Measurements from ENCODE around the gene FLYWCH1. TPM values are rescaled to one million over a fixed set of nuclear protein-coding genes. Genes with fewer than 3 reads are reported as not detected.
A peak's percentile ranks its signal among the peaks of the same experiment; 100 is the strongest.

Gene FLYWCH1
- total RNA-seq, 1 experiment from 2014 or later = 32.6 TPM

DNA sequence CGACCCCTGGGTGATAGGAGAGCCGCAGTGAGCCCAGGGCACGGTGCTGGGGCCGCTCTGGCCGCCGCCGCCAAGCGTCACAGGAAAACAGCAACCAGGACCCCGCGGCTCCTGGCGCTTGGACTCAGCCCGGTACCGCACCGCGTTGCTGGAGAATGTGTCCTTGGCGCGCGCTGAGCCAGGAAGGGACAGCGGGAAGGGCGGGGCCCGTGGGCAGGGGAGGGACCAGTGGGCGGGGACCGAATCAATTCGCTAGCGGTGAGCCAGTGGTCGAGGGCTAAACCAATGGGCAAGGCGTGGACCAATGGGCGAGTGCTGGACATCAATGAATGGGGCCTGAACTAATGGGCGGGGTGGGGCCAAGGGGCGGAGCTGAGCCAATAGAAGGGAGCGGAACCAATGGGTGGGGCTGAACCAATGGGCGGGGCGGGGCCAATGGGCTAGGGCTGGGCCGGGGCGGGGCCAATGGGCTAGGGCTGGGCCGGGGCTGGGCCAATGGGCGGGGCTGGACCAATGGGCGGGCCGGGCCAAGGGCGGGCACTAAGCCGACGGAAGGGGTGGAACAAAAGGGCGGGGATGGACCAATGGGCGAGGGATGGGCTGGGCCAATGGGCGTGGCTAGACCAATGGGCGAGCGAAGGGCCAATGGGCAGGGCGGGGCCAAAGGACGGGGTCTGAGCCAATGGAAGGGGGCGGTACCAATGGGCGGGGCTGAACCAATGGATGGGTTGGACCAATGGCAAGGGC, 6.3 kb upstream of the FLYWCH1 start (continued):
- TF ChIP-seq ETV6 (CRISPR knock-in tag; IDR thresholded peaks at IDR 0.05) = peak; percentile 72
- TF ChIP-seq, protein P1, sequence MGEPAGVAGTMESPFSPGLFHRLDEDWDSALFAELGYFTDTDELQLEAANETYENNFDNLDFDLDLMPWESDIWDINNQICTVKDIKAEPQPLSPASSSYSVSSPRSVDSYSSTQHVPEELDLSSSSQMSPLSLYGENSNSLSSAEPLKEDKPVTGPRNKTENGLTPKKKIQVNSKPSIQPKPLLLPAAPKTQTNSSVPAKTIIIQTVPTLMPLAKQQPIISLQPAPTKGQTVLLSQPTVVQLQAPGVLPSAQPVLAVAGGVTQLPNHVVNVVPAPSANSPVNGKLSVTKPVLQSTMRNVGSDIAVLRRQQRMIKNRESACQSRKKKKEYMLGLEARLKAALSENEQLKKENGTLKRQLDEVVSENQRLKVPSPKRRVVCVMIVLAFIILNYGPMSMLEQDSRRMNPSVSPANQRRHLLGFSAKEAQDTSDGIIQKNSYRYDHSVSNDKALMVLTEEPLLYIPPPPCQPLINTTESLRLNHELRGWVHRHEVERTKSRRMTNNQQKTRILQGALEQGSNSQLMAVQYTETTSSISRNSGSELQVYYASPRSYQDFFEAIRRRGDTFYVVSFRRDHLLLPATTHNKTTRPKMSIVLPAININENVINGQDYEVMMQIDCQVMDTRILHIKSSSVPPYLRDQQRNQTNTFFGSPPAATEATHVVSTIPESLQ (CRISPR knock-in tag; IDR thresholded peaks at IDR 0.05) = no peak
- no peak for TF ChIP-seq ZNF423 (CRISPR knock-in tag; IDR thresholded peaks at IDR 0.05)
- TF ChIP-seq SMAD3 (CRISPR knock-in tag; IDR thresholded peaks at IDR 0.05; ENCODE audit: borderline replicate concordance) = no peak
- no peak for TF ChIP-seq ELF4 (CRISPR knock-in tag; IDR thresholded peaks at IDR 0.05; ENCODE audit: low read depth)
- peak; percentile 44; the same call in 1 of the 2 replicates for TF ChIP-seq FOXP4 (CRISPR knock-in tag; IDR thresholded peaks at IDR 0.05)
- no peak for TF ChIP-seq KAT7 (CRISPR knock-in tag; IDR thresholded peaks at IDR 0.05; ENCODE audit: borderline replicate concordance)
- TF ChIP-seq HMGXB4 (CRISPR knock-in tag; IDR thresholded peaks at IDR 0.05) = no peak
- peak; percentile 56; the same call in 1 of the 2 replicates for TF ChIP-seq GABPB1 (CRISPR knock-in tag; IDR thresholded peaks at IDR 0.05)
- TF ChIP-seq CBFB (CRISPR knock-in tag; IDR thresholded peaks at IDR 0.05; ENCODE audit: low read depth) = no peak
- TF ChIP-seq, protein P2, sequence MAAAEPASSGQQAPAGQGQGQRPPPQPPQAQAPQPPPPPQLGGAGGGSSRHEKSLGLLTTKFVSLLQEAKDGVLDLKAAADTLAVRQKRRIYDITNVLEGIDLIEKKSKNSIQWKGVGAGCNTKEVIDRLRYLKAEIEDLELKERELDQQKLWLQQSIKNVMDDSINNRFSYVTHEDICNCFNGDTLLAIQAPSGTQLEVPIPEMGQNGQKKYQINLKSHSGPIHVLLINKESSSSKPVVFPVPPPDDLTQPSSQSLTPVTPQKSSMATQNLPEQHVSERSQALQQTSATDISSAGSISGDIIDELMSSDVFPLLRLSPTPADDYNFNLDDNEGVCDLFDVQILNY (CRISPR knock-in tag; IDR thresholded peaks at IDR 0.05) = peak; percentile 88; the same call in 1 of the 2 replicates
- TF ChIP-seq IRF2 (CRISPR knock-in tag; IDR thresholded peaks at IDR 0.05; ENCODE audit: borderline replicate concordance, low read depth) = no peak
- no peak for TF ChIP-seq SMAD4 (CRISPR knock-in tag; IDR thresholded peaks at IDR 0.05)
- TF ChIP-seq PRRX2 (CRISPR knock-in tag; IDR thresholded peaks at IDR 0.05) = no peak
- TF ChIP-seq NFYB (CRISPR knock-in tag; conservative IDR thresholded peaks at IDR 0.05; ENCODE audit: low read depth) = peak; percentile 89
- 0 out of 2 replicates have a peak, but pooled peaks have one; percentile 38 for TF ChIP-seq CREM (CRISPR knock-in tag; IDR thresholded peaks at IDR 0.05)
- no peak for TF ChIP-seq ZNF416 (CRISPR knock-in tag; IDR thresholded peaks at IDR 0.05)
- no peak for TF ChIP-seq NR3C1 (CRISPR knock-in tag; conservative IDR thresholded peaks at IDR 0.05; ENCODE audit: low read depth)
- no peak for TF ChIP-seq ZNF317 (CRISPR knock-in tag; IDR thresholded peaks at IDR 0.05; ENCODE audit: borderline replicate concordance, low read depth)
- TF ChIP-seq HMGA2 (CRISPR knock-in tag; IDR thresholded peaks at IDR 0.05) = no peak
- no peak for TF ChIP-seq AFF4 (CRISPR knock-in tag; IDR thresholded peaks at IDR 0.05; ENCODE audit: borderline replicate concordance)
- TF ChIP-seq, protein P3, sequence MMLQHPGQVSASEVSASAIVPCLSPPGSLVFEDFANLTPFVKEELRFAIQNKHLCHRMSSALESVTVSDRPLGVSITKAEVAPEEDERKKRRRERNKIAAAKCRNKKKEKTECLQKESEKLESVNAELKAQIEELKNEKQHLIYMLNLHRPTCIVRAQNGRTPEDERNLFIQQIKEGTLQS (CRISPR knock-in tag; conservative IDR thresholded peaks at IDR 0.05) = no peak
- no peak for TF ChIP-seq E2F1 (CRISPR knock-in tag; IDR thresholded peaks at IDR 0.05)
- TF ChIP-seq, protein P4, sequence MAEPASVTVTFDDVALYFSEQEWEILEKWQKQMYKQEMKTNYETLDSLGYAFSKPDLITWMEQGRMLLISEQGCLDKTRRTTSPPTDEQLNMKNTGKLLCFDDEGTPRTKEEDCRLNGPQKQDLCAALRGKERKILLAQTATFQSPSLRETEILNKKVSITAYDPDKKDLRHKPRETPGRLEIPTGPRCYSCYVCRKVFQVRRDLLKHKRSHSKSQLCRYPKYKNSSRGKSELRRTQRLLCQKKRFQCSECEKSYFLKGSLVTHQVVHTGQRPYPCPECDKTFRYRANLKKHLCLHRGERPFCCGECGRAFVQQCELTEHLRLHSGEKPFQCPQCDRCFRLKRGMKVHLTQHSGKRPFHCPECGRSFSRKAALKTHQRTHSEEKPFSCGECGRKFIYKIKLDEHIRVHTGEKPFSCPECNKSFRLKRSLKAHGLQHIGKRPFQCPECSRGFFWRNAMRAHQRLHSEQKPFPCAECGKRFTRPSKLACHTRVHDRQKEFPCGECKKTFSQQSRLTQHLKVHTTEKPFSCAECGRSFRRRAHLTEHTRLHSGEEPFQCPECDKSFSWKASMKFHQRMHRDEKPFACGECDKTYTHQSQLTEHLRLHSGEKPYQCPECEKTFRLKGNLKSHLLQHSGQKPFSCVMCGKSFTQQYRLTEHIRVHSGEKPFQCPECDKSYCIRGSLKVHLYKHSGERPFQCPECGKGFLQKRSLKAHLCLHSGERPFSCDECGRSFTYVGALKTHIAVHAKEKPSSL (CRISPR knock-in tag; conservative IDR thresholded peaks at IDR 0.05) = no peak

All from WTC11 (cell line).